Ovary (tissue), 9 donors: ENCODE results near the gene LPIN1. TPM values are rescaled to one million over a fixed set of nuclear protein-coding genes. Genes with fewer than 3 reads are reported as not detected.

Experiments
- DNase-seq, 5 donors: peaks; one replicate each; pipeline ENCODE4 v3.0.0-alpha.2; 2019 to 2020
- H3K27ac ChIP-seq, 2 donors: fragments of 200-600 bp; one replicate each; pipeline versions ENCODE4 v1.5.1 to v1.8.0; 2019 to 2022
- H3K27me3 ChIP-seq: fragments of 200-600 bp; one replicate; pipeline ENCODE4 v1.8.0; 2022
- H3K36me3 ChIP-seq: fragments of 200-600 bp; sonication (generic); one replicate; pipeline ENCODE4 v1.5.1; 2019
- H3K4me1 ChIP-seq: one replicate; pipeline ENCODE4 v1.8.1; 2013; ENCODE audit warnings: mild to moderate bottlenecking, moderate library complexity; ENCODE audit not compliant: insufficient read depth
- H3K4me3 ChIP-seq: fragments of 200-600 bp; sonication (generic); one replicate; pipeline ENCODE4 v1.5.1; 2017
- H3K9me3 ChIP-seq, 2 donors: fragments of 200-600 bp in 1 of 2; sonication (generic) in 1 of 2; one replicate each; pipeline versions ENCODE4 v1.5.1 to v1.8.1; 2013 to 2019; ENCODE audit warnings: mild to moderate bottlenecking in 1 of 2, moderate library complexity in 1 of 2
- EP300 ChIP-seq: sonication (generic); formaldehyde crosslinking; IDR thresholded peaks from one replicate; pipeline ENCODE4 v1.6.1; 2017; ENCODE audit warnings: antibody characterized with exemption
- POLR2A ChIP-seq: fragments of 450-650 bp; IDR thresholded peaks from one replicate; pipeline ENCODE4 v1.6.1; 2017; ENCODE audit warnings: antibody characterized with exemption, mild to moderate bottlenecking, moderate library complexity
- WGBS, 3 donors: extraction: QIAGEN DNeasy Blood & Tissue Kit in 1 of 3; methylation state at CpG; one replicate each; pipeline versions ENCODE4 v1.1.5 to v1.1.7; 2013 to 2017; 5-methylcytosine and 5-hydroxymethylcytosine counted together
- intact Hi-C, 4 donors: fragments of 100-400 bp; cut with DNase I; formaldehyde crosslinking; loops; one replicate each; pipeline versions ENCODE4 v1.11.0 to v1.15.1; 2022 to 2023
- polyA plus RNA-seq, 2 donors: library from polyadenylated mRNA; stranded (reverse); fragments of 200-250 nt in 1 of 2; fragments of 350-450 nt in 1 of 2; fragmentation: Illumina TruSeq in 1 of 2; extraction: RNeasy Lipid Tissue Mini Kit (QIAGEN cat#74804) in 1 of 2; gene quantifications; one replicate each; pipeline ENCODE4 v1.2.3, GENCODE V29; 2013 to 2014
- total RNA-seq, 7 donors: library from RNA; depleted of rRNA in 2 of 7; stranded (reverse); fragments of >200 nt in 2 of 7; fragmentation: NEBNext Ultra II Directional in 3 of 7; extraction: Animal tissue kit (Norgen Biotek cat#: 25700) in 3 of 7; gene quantifications; one replicate each; pipeline versions ENCODE4 v1.1.0 to v1.2.4, GENCODE V29; 2016 to 2023
- TF ChIP-seq, protein P1 (sequence below), 3 donors: fragments of 450-650 bp in 2 of 3; fragments of 200-600 bp in 1 of 3; IDR thresholded peaks; one replicate each; pipeline versions ENCODE4 v1.5.1 to v1.8.0; 2016 to 2022; ENCODE audit warnings: antibody characterized with exemption in 3 of 3, mild to moderate bottlenecking in 1 of 3
- donor health status: DM: no; HTN: no; CAD: no; lungs with moderate emphysema.
- donor health status: DM: no; HTN: no; CAD: no.
- donor health status: Bipolar disorder and iron deficiency.
- donor health status: DM: yes; HTN: yes; CAD: no.
- donor health status: DM: no; HTN: no; CAD: no.
- donor health status: DM: yes; HTN: yes; CAD: no.

Gene LPIN1
- total and polyA plus RNA-seq, 9 donors, result 19.9 to 144 (median 50.8) TPM

DNA sequence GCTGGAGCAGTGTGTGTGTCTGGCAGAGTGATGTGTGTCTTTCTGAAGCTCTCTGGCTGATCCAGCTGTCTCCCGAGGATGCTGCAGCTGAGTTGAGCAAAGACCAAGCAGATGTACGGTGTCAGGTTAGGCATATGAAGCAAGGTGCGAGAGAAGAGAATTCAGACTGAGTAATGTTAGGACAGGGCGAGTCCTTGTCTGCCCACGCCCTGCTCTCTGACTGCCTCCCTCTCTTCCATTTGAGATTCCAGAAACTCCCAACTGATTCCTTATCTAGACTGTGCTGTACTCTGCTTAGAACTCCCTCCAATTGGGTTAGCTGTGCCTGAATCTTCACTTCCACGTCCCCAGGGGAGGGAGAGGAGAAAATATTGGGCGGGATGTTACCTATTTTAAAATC lies 25.7 kb upstream of the LPIN1 start:
- H3K9me3 ChIP-seq, result no peaks in the 10 kb centered on the region
- H3K27me3 ChIP-seq, result no peaks in the 10 kb centered on the region
- no peak for TF ChIP-seq POLR2A
- TF ChIP-seq EP300, result no peak
- TF ChIP-seq, protein P1, sequence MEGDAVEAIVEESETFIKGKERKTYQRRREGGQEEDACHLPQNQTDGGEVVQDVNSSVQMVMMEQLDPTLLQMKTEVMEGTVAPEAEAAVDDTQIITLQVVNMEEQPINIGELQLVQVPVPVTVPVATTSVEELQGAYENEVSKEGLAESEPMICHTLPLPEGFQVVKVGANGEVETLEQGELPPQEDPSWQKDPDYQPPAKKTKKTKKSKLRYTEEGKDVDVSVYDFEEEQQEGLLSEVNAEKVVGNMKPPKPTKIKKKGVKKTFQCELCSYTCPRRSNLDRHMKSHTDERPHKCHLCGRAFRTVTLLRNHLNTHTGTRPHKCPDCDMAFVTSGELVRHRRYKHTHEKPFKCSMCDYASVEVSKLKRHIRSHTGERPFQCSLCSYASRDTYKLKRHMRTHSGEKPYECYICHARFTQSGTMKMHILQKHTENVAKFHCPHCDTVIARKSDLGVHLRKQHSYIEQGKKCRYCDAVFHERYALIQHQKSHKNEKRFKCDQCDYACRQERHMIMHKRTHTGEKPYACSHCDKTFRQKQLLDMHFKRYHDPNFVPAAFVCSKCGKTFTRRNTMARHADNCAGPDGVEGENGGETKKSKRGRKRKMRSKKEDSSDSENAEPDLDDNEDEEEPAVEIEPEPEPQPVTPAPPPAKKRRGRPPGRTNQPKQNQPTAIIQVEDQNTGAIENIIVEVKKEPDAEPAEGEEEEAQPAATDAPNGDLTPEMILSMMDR (IDR thresholded peaks at IDR 0.05), result no peak
- no peaks in the 10 kb centered on the region for H3K36me3 ChIP-seq
- DNase-seq, result no peak
- WGBS, 3 donors, result 53 to 71% (median 70%) methylated on average over 7 of the region's 7 CpGs
- no peak overlapping the region for H3K27ac ChIP-seq
- H3K4me1 ChIP-seq, result peaks cover 1% of the 10 kb centered on the region
- no peak overlapping the region for H3K4me3 ChIP-seq
- intact Hi-C loops, result no loop called here

DNA sequence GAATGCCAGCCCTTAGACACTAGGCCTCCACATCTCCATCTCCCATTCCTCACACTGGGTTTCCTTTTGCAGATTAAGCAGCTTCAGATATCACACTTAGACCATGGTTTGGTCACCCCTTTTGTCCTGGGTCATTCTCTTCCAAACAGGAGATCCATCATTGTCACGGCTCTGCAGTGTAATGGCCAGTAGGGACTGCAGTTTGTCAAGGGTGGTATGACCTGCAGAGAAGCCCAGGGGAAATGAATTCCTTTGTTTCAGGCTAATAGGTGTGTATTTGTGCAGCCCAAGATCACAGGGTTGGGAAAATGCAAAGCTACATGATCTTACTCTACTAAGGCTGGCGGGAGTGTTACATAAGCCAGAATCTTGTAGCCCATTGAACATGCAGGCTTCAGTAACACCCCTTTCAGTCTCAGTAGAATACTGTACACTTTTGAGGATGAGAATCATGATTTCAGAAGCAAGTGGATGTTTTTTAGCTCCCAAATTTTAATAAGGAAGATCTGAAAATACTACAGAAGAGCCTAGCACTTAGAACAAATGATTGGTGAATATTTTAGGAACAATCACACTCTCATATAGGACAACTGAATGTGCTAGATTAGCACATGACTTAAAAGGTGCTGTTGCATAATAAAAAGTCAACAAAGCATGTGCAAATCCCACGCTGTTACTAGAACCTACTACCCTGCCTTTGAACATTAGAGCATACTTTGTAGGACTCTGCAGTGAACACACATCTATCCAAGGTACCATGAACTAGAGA lies 24.0 kb upstream of the LPIN1 start:
- Histone ChIP-seq H3K4me3 (no peak overlapping the region), H3K9me3 (no peaks in the 10 kb centered on the region), H3K27me3 (no peaks in the 10 kb centered on the region), H3K36me3 (no peaks in the 10 kb centered on the region), H3K4me1 (no peaks in the 10 kb centered on the region), H3K27ac (no peak overlapping the region)
- intact Hi-C loops, result no loop called here
- no peak for TF ChIP-seq POLR2A
- TF ChIP-seq, protein P1 (IDR thresholded peaks at IDR 0.05), result no peak
- TF ChIP-seq EP300, result no peak
- WGBS, 3 donors, result 85 to 89% (median 88%) methylated on average over 3 of the region's 3 CpGs
- DNase-seq, result no peak

- no peak overlapping the region for H3K4me3 ChIP-seq
- no peaks in the 10 kb centered on the region for H3K9me3 ChIP-seq
- no peak for TF ChIP-seq EP300
- TF ChIP-seq POLR2A, result no peak
- TF ChIP-seq, protein P1 (IDR thresholded peaks at IDR 0.05), result no peak
- no peaks in the 10 kb centered on the region for H3K36me3 ChIP-seq
- intact Hi-C loops, result no loop called here
- H3K4me1 ChIP-seq, result no peaks in the 10 kb centered on the region
- H3K27me3 ChIP-seq, result no peaks in the 10 kb centered on the region
- no peak for DNase-seq
- no peak overlapping the region for H3K27ac ChIP-seq
Observed at GRCh38 chr2:11723061-11723371, 23.4 kb upstream of the LPIN1 start.

- WGBS, 3 donors, result 85 to 89% (median 87%) methylated on average over 7 of the region's 7 CpGs
- Histone ChIP-seq H3K36me3 (no peaks in the 10 kb centered on the region), H3K4me3 (no peak overlapping the region), H3K27ac (no peak overlapping the region), H3K4me1 (no peaks in the 10 kb centered on the region), H3K9me3 (no peaks in the 10 kb centered on the region), H3K27me3 (no peaks in the 10 kb centered on the region)
- no peak for DNase-seq
- intact Hi-C loops, result no loop called here
- no peak for TF ChIP-seq EP300
- TF ChIP-seq, protein P1 (IDR thresholded peaks at IDR 0.05), result no peak
- TF ChIP-seq POLR2A, result no peak
Observed at GRCh38 chr2:11724151-11724550, 22.3 kb upstream of the LPIN1 start.
